NCI-H524 (cell line): Measurements from ENCODE around the gene TPST2.
"Not testable (repeated sequence)": the region's sequence is repeated elsewhere in the genome, so short reads cannot be mapped to it uniquely, and the experiment has no call there.

Experiments
- DNase-seq, 2 experiments: peaks; one replicate each; lab custom pipeline; 2025; lab: John Stamatoyannopoulos, UW

The TPST2 gene

GRCh38 chr22:26589845-26590736, at the start of gene TPST2:
TSS of gene TPST2 (minus strand) at chr22:26590132. CDS start at chr22:26541630, 48,502 bp downstream.
- peak; percentile 50 to 81 for DNase-seq

DNA sequence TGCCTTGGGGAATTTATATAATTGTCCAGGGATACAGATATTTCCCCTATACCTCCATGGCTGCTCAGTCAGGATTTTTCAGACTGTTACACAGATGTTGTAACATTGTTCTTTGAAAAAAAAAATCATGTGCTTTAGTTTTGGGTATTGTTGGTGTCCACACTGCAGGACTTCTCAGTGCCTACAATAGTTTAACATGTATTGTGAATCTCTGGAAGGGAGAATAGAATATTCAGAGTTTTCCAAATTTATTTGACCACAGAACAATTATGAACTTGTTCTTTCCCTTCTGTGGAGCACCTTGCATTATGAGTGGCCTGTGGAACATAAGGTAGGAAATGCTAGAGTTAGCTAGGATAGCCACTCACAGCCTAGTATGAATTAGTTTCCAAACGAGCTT, 46.4 kb upstream of the TPST2 start:
- DNase-seq: no peak

- DNase-seq: no peak
Measured at GRCh38 chr22:26635117-26635516, 45.2 kb upstream of the TPST2 start.

GRCh38 chr22:26634189-26634588, 44.3 kb upstream of the TPST2 start:
- DNase-seq: no peak

GRCh38 chr22:26632422-26633155, 42.7 kb upstream of the TPST2 start:
- no peak for DNase-seq

GRCh38 chr22:26631282-26631681, 41.4 kb upstream of the TPST2 start:
- DNase-seq: no peak

- no peak for DNase-seq
Measured at GRCh38 chr22:26629988-26630761, 40.2 kb upstream of the TPST2 start.

- no peak for DNase-seq
Measured at GRCh38 chr22:26624803-26625202, 34.9 kb upstream of the TPST2 start.

GRCh38 chr22:26623984-26624383, 34.1 kb upstream of the TPST2 start:
- no peak for DNase-seq

- DNase-seq: no peak
Measured at GRCh38 chr22:26621663-26622062, 31.7 kb upstream of the TPST2 start, which contains the start of gene CRYBA4. TSS of gene CRYBA4 (plus strand) at chr22:26621963. CDS start at chr22:26622597, 634 bp downstream.

- DNase-seq: no peak
Measured at GRCh38 chr22:26620197-26620596, 30.3 kb upstream of the TPST2 start.

GRCh38 chr22:26619510-26619909, 29.6 kb upstream of the TPST2 start:
- DNase-seq: no peak

GRCh38 chr22:26618455-26618854, 28.5 kb upstream of the TPST2 start:
- DNase-seq: no peak

DNA sequence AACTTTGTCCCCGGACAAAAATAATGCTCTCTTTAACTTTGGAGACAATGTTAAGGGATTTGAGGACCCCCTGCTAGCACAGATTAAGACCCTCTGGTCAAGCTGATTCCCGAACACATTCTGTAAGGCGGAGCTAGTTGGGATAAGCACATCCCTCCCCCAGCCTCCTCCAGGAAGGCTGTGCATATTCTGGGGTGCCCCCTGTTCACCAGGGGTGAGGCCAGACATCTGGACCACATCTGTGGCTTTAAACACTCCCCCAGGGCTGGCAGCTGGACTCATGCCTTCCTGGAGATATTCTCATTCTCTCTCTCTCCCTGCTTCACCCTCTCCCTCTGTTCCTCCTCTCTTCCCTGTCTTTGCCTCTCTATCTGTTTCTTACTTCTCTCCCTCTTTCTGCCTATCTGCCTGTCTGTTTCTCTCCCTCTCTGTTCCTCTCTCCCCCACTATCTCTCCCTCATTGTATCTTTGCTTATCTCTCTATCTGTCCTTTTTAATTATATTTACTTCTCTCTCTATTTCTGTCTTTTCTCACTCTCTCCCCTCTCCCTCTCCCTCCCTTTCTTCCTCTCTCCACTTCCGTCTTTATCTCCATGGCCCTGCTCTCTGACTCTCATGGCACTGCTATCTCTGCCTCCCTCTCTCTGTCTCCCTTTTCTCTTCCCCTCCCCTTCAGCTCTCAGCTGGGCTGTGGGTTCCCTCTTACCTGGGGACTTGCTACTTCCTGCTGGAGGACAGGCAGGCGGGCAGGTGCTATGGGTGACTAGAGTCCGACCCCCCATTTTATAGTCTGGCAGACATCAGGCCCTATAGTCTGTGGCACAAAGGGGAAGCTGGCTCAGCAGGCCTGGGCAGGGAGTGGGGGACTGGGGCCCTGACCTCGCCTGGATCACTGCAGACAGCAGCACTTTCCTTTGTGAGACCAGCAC, 27.6 kb upstream of the TPST2 start, which contains the start of gene CRYBB1:
TSS of gene CRYBB1 (minus strand) at position 757 of the 929 bp plus-strand sequence. CDS start 1,708 bp downstream, outside the sequence.
- DNase-seq: no peak

GRCh38 chr22:26616650-26617049, 26.7 kb upstream of the TPST2 start:
- peak; percentile 51 to 67 for DNase-seq

DNA sequence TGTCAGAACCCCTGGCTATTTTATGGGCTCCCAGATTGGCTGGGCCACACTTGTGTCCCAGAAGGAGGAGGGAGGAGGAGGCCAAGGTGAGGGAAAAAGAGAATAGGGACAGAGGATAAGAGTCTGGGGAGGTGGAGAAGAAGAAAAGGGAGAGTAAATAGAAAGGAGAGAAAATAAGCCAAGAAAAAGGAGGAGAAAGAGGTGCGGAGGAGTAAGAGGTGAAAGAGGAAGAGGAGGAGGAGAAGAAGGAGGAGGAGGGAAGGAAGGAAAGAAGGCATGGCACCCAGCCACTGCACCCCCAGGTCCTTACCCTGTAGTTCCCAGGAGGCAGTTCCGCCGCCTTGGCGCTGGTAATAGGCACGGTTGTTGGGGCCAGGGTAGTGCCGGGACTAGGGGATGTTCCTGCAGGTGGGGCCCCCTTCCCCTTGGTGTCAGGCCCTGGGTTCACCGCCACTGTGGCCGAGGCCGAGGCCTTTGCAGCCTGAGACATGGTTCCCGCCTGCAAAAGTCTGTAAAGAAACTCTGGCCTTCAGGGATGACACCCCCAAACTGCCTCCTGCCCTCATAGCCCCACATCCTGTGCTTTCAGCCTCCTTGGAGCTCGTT, 26.0 kb upstream of the TPST2 start:
- DNase-seq: no peak

DNA sequence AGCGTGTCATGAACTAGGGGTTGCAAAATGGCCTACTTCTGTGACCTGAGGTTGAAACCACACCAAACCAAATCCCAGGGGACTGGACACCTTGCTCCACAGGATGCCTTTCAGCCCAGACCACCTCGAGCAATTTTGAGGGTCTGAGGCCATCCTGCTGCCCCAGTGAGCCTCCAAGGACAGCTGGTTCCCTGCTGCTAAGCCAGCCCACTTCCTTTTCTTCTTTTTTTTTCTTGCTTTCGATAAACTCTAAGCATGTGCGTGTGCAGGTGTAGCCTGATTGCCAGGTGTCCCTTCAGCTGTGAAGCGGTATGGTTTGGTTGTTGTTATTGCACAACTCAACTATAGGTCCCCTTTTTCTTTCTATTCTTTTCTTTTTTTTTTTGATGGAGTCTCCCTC, 25.2 kb upstream of the TPST2 start:
- no peak for DNase-seq

DNA sequence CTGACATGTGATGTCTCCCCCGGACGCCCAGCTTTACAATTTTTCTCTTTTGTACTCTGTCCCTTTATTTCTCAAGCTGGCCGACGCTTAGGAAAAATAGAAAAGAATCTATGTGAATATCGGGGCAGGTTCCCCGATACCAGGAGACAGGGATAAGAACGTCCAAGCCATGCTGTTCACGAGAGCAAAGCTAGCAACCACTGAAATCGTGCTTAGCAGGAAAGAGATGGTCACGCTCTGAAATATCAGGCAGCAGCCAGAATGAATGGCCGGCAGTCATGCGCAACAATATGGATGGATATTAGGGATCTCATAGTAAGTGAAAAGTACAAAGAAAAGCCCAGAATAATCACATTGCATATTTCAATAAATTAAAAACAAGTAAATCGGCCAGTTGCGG, 24.4 kb upstream of the TPST2 start:
- DNase-seq: no peak

DNA sequence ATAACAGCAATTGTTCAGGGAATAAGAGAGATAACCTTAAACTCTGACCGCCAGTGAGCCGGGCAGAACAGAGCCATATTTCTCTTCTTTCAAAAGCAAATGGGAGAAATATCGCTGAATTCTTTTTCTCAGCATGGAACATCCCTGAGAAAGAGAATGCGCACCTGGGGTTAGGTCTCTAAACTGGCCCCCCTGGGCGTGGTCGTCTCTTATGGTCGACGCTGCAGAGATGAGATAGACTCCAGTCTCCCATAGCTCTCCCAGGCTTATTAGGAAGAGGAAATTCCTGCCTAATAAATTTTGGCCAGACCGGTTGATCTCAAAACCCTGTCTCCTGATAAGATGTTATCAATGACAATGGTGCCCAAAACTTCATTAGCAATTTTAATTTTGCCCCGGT, 23.8 kb upstream of the TPST2 start:
- DNase-seq: not testable (repeated sequence)

GRCh38 chr22:26612652-26613051, 22.7 kb upstream of the TPST2 start:
- DNase-seq: no peak

DNA sequence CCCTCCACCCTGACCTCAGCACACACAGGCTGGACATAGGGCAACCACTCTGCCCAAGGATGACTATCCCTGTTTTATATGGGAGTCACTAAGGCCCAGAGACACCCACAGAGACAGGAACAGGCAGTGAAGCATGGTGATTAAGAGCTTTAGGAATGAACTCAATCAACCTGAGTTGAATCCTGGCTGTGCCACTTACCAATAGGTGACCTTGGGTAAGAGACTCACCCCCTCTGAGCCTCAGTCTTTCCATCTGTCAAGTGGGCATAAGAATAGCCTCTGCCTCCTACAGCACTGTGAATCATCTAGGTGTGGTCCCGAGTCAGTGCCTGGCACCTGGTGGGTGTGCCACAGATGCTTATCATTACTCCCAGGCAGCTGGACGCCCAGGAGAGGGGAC, 21.1 kb upstream of the TPST2 start:
- DNase-seq: no peak
